Smooth muscle cell (in vitro differentiated cells): Measurements from ENCODE around the gene UMOD. TPM values are rescaled to one million over a fixed set of nuclear protein-coding genes. Genes with fewer than 3 reads are reported as not detected.

Source experiments
- DNase-seq: peaks from one replicate; lab custom pipeline; 2025; ENCODE audit not compliant: unreplicated experiment; lab: John Stamatoyannopoulos, UW
- H2AFZ ChIP-seq: fragments of 200-600 bp; sonication (generic); 2 replicates; pipeline ENCODE4 v1.6.0; 2016; ENCODE audit warnings: antibody characterized with exemption, low read depth, mild to moderate bottlenecking
- H3F3A ChIP-seq: fragments of 200-600 bp; sonication (generic); 2 replicates; pipeline ENCODE4 v1.6.0; 2017; ENCODE audit warnings: antibody characterized with exemption, low read depth
- H3K27ac ChIP-seq: fragments of 200-600 bp; sonication (generic); 2 replicates; pipeline ENCODE4 v1.5.1; 2016; ENCODE audit warnings: low read depth, mild to moderate bottlenecking
- H3K27me3 ChIP-seq: fragments of 200-600 bp; sonication (generic); 2 replicates; pipeline ENCODE4 v1.6.1; 2016; ENCODE audit warnings: low read depth, mild to moderate bottlenecking
- H3K36me3 ChIP-seq: fragments of 200-600 bp; sonication (generic); 2 replicates; pipeline ENCODE4 v1.5.1; 2016; ENCODE audit warnings: low read depth
- H3K4me1 ChIP-seq: fragments of 200-600 bp; sonication (generic); 2 replicates; pipeline ENCODE4 v1.5.1; 2016; ENCODE audit warnings: low read depth
- H3K4me2 ChIP-seq: fragments of 200-600 bp; sonication (generic); 2 replicates; pipeline ENCODE4 v1.6.0; 2016; ENCODE audit warnings: mild to moderate bottlenecking
- H3K4me3 ChIP-seq: fragments of 200-600 bp; sonication (generic); 2 replicates; pipeline ENCODE4 v1.5.1; 2016; ENCODE audit warnings: mild to moderate bottlenecking
- H3K79me2 ChIP-seq: fragments of 200-600 bp; sonication (generic); 2 replicates; pipeline ENCODE4 v1.6.0; 2016; ENCODE audit warnings: low read depth, mild to moderate bottlenecking
- H3K9ac ChIP-seq: fragments of 200-600 bp; sonication (generic); 2 replicates; pipeline ENCODE4 v1.6.0; 2016; ENCODE audit warnings: low read depth
- H3K9me3 ChIP-seq: fragments of 200-600 bp; sonication (generic); replicated peaks from 2 replicates; pipeline ENCODE4 v1.5.1; 2016; ENCODE audit warnings: low read depth
- H4K20me1 ChIP-seq: fragments of 200-600 bp; sonication (generic); 2 replicates; pipeline ENCODE4 v1.6.0; 2016; ENCODE audit warnings: low read depth
- CTCF ChIP-seq: fragments of 200-600 bp; sonication (generic); IDR thresholded peaks from 2 replicates; pipeline ENCODE4 v1.5.1; 2017; ENCODE audit warnings: borderline replicate concordance, mild to moderate bottlenecking, antibody characterized with exemption; ENCODE audit not compliant: insufficient read depth, poor library complexity, severe bottlenecking
- WGBS: methylation state at CpG from one replicate; pipeline ENCODE4 v1.1.7; 2016; ENCODE audit warnings: low lambda C conversion rate; 5-methylcytosine and 5-hydroxymethylcytosine counted together
- polyA plus RNA-seq: library from polyadenylated mRNA; unstranded; fragments of >200 nt; fragmentation: Nextera tagmentation; extraction: Ambion mirVana; gene quantifications from 2 replicates; pipeline ENCODE4 v1.2.1, GENCODE V29; 2016
- total RNA-seq: library from RNA; depleted of rRNA; stranded (reverse); fragments of >200 nt; gene quantifications from 2 replicates; pipeline ENCODE4 v1.2.3, GENCODE V29; 2014

The UMOD gene
- total and polyA plus RNA-seq, 2 experiments from 2014 or later = not detected

- H3K4me2 ChIP-seq = no peak overlapping the region
- no peak for DNase-seq
- H3F3A ChIP-seq = no peaks in the 10 kb centered on the region
- no peak for TF ChIP-seq CTCF
- H3K27me3 ChIP-seq = no peaks in the 10 kb centered on the region
- no peaks in the 10 kb centered on the region for H3K36me3 ChIP-seq
- 67% methylated on average over 2 of the region's 2 CpGs for WGBS
- no peaks in the 10 kb centered on the region for H3K79me2 ChIP-seq
- H3K9me3 ChIP-seq = no peaks in the 10 kb centered on the region
- no peak overlapping the region for H2AFZ ChIP-seq
- H4K20me1 ChIP-seq = no peaks in the 10 kb centered on the region
- H3K9ac ChIP-seq = no peak overlapping the region
- no peak overlapping the region for H3K27ac ChIP-seq
- no peaks in the 10 kb centered on the region for H3K4me1 ChIP-seq
- no peak overlapping the region for H3K4me3 ChIP-seq
Observed at GRCh38 chr16:20393801-20394577, 41.5 kb upstream of the UMOD start.

GRCh38 chr16:20391045-20391444, 38.5 kb upstream of the UMOD start:
- no peaks in the 10 kb centered on the region for H3K4me1 ChIP-seq
- no peaks in the 10 kb centered on the region for H3K27me3 ChIP-seq
- no peak overlapping the region for H3K9ac ChIP-seq
- no peaks in the 10 kb centered on the region for H3K36me3 ChIP-seq
- no peak overlapping the region for H3K4me3 ChIP-seq
- H4K20me1 ChIP-seq = no peaks in the 10 kb centered on the region
- no peak for TF ChIP-seq CTCF
- no peak overlapping the region for H3K27ac ChIP-seq
- no peaks in the 10 kb centered on the region for H3K9me3 ChIP-seq
- no peaks in the 10 kb centered on the region for H3K79me2 ChIP-seq
- no peak overlapping the region for H2AFZ ChIP-seq
- no peak for DNase-seq
- 91% methylated on average over 5 of the region's 5 CpGs for WGBS
- no peak overlapping the region for H3K4me2 ChIP-seq
- H3F3A ChIP-seq = no peaks in the 10 kb centered on the region

GRCh38 chr16:20388854-20389253, 36.3 kb upstream of the UMOD start:
- WGBS = 63% methylated on average over 1 of the region's 1 CpG
- Histone ChIP-seq H3F3A (no peaks in the 10 kb centered on the region), H3K27ac (no peak overlapping the region), H3K27me3 (no peaks in the 10 kb centered on the region), H3K9ac (no peak overlapping the region), H3K79me2 (no peaks in the 10 kb centered on the region), H3K4me2 (no peak overlapping the region), H3K36me3 (no peaks in the 10 kb centered on the region), H2AFZ (no peak overlapping the region), H3K4me1 (no peaks in the 10 kb centered on the region), H3K4me3 (no peak overlapping the region), H3K9me3 (no peaks in the 10 kb centered on the region), H4K20me1 (no peaks in the 10 kb centered on the region)
- DNase-seq = no peak
- no peak for TF ChIP-seq CTCF

GRCh38 chr16:20387978-20388377, 35.5 kb upstream of the UMOD start:
- Histone ChIP-seq H3K9ac (no peak overlapping the region), H4K20me1 (no peaks in the 10 kb centered on the region), H3K9me3 (no peaks in the 10 kb centered on the region), H3K36me3 (no peaks in the 10 kb centered on the region), H3K4me2 (no peak overlapping the region), H3K27me3 (no peaks in the 10 kb centered on the region), H3K27ac (no peak overlapping the region), H2AFZ (no peak overlapping the region), H3K79me2 (no peaks in the 10 kb centered on the region), H3F3A (no peaks in the 10 kb centered on the region), H3K4me3 (no peak overlapping the region), H3K4me1 (no peaks in the 10 kb centered on the region)
- 95% methylated on average over 3 of the region's 3 CpGs for WGBS
- TF ChIP-seq CTCF = no peak
- DNase-seq = no peak
